ENCODE measurements around the gene CORO2B.
"Not testable (repeated sequence)": the region's sequence is repeated elsewhere in the genome, so short reads cannot be mapped to it uniquely, and the experiment has no call there.

Gene CORO2B

GRCh38 chr15:68730976-68731897, 152.4 kb downstream of the CORO2B start:
- no peak for DNase-seq (ENCODE audit: low read depth in 2 of 2)

GRCh38 chr15:68732451-68732850, 153.7 kb downstream of the CORO2B start:
- no peak for DNase-seq (ENCODE audit: low read depth in 2 of 2)

GRCh38 chr15:68733666-68734065, 154.9 kb downstream of the CORO2B start:
- no peak for DNase-seq (ENCODE audit: low read depth in 2 of 2)

GRCh38 chr15:68734352-68734751, 155.6 kb downstream of the CORO2B start:
- no peak for DNase-seq (ENCODE audit: low read depth in 2 of 2)

GRCh38 chr15:68734881-68735280, 156.1 kb downstream of the CORO2B start:
- no peak for DNase-seq (ENCODE audit: low read depth in 2 of 2)

- no peak for DNase-seq (ENCODE audit: low read depth in 2 of 2)
Observed at GRCh38 chr15:68735610-68736009, 156.8 kb downstream of the CORO2B start.

- DNase-seq (ENCODE audit: low read depth in 2 of 2) = no peak
Observed at GRCh38 chr15:68739390-68740080, 160.7 kb downstream of the CORO2B start.

GRCh38 chr15:68743256-68743655, 164.5 kb downstream of the CORO2B start:
- DNase-seq (ENCODE audit: low read depth in 2 of 2) = no peak

GRCh38 chr15:68749365-68749764, 170.6 kb downstream of the CORO2B start:
- DNase-seq (ENCODE audit: low read depth in 2 of 2) = no peak

- DNase-seq (ENCODE audit: low read depth in 2 of 2) = no peak
Observed at GRCh38 chr15:68749793-68750192, 171.0 kb downstream of the CORO2B start.

- DNase-seq (ENCODE audit: low read depth in 2 of 2) = no peak
Observed at GRCh38 chr15:68751622-68752021, 172.8 kb downstream of the CORO2B start.

- no peak for DNase-seq (ENCODE audit: low read depth in 2 of 2)
Observed at GRCh38 chr15:68755731-68756130, 176.9 kb downstream of the CORO2B start.

- not testable (repeated sequence) for DNase-seq (ENCODE audit: low read depth in 2 of 2)
Observed at GRCh38 chr15:68759982-68760579, 181.3 kb downstream of the CORO2B start.

GRCh38 chr15:68763063-68763462, 184.3 kb downstream of the CORO2B start:
- DNase-seq (ENCODE audit: low read depth in 2 of 2) = no peak

- no peak for DNase-seq (ENCODE audit: low read depth in 2 of 2)
Observed at GRCh38 chr15:68764090-68764489, 185.3 kb downstream of the CORO2B start.

GRCh38 chr15:68765602-68766368, 187.0 kb downstream of the CORO2B start:
- DNase-seq (ENCODE audit: low read depth in 2 of 2) = no peak

- DNase-seq (ENCODE audit: low read depth in 2 of 2) = no peak
Observed at GRCh38 chr15:68767833-68768232, 189.0 kb downstream of the CORO2B start.

- no peak for DNase-seq (ENCODE audit: low read depth in 2 of 2)
Observed at GRCh38 chr15:68768321-68768720, 189.5 kb downstream of the CORO2B start.

- no peak for DNase-seq (ENCODE audit: low read depth in 2 of 2)
Observed at GRCh38 chr15:68769702-68770101, 190.9 kb downstream of the CORO2B start.

GRCh38 chr15:68770216-68770615, 191.4 kb downstream of the CORO2B start:
- DNase-seq (ENCODE audit: low read depth in 2 of 2) = no peak

GRCh38 chr15:68773036-68773435, 194.2 kb downstream of the CORO2B start:
- no peak for DNase-seq (ENCODE audit: low read depth in 2 of 2)

- no peak for DNase-seq (ENCODE audit: low read depth in 2 of 2)
Observed at GRCh38 chr15:68774120-68774519, 195.3 kb downstream of the CORO2B start.

Data from stimulated activated CD4-positive, alpha-beta T cell treated with anti-CD3 and anti-CD28 coated beads, Interleukin-4, amount 100 ng/mL, for 48 hours (primary cell).